Liver (tissue), 9 donors: Measurements from ENCODE around the gene ETV6. TPM values are rescaled to one million over a fixed set of nuclear protein-coding genes. Genes with fewer than 3 reads are reported as not detected.

ENCODE experiments used
- DNase-seq: peaks from one replicate; pipeline ENCODE4 v3.0.0-alpha.2; 2017; ENCODE audit warnings: low spot score
- H3K27ac ChIP-seq, 2 donors: one replicate each; pipeline ENCODE4 v1.7.0; 2013; ENCODE audit warnings: inconsistent platforms in 2 of 2, low read length in 2 of 2, control low read depth in 1 of 2, low read depth in 1 of 2, mild to moderate bottlenecking in 1 of 2
- H3K27me3 ChIP-seq, 4 donors: one replicate each; pipeline versions ENCODE4 v1.6.1 to v1.7.0; 2013; ENCODE audit warnings: low read length in 3 of 4, inconsistent platforms in 1 of 4, mild to moderate bottlenecking in 1 of 4, moderate library complexity in 1 of 4; ENCODE audit not compliant: control insufficient read depth in 4 of 4, insufficient read depth in 4 of 4
- H3K36me3 ChIP-seq, 4 donors: one replicate each; pipeline versions ENCODE4 v1.6.1 to v1.7.0; 2013; ENCODE audit warnings: low read length in 3 of 4, mild to moderate bottlenecking in 3 of 4, low read depth in 1 of 4, moderate library complexity in 1 of 4; ENCODE audit not compliant: control insufficient read depth in 4 of 4, insufficient read depth in 3 of 4
- H3K4me1 ChIP-seq, 4 donors: one replicate each; pipeline versions ENCODE4 v1.6.1 to v1.7.0; 2013; ENCODE audit warnings: low read length in 3 of 4, mild to moderate bottlenecking in 3 of 4, moderate library complexity in 1 of 4; ENCODE audit not compliant: control insufficient read depth in 4 of 4, insufficient read depth in 4 of 4
- H3K4me3 ChIP-seq, 3 donors: one replicate each; pipeline versions ENCODE4 v1.6.1 to v1.7.0; 2013; ENCODE audit warnings: low read length in 3 of 3, control low read depth in 1 of 3, low read depth in 1 of 3, mild to moderate bottlenecking in 1 of 3
- H3K9ac ChIP-seq, 2 donors: one replicate each; pipeline ENCODE4 v1.7.0; 2013; ENCODE audit warnings: low read length in 2 of 2, mild to moderate bottlenecking in 2 of 2, moderate library complexity in 2 of 2, control low read depth in 1 of 2, low read depth in 1 of 2
- H3K9me3 ChIP-seq, 4 donors: one replicate each; pipeline versions ENCODE4 v1.6.1 to v1.7.0; 2013; ENCODE audit warnings: low read length in 3 of 4; ENCODE audit not compliant: control insufficient read depth in 4 of 4
- EGR1 ChIP-seq, 2 donors: IDR thresholded peaks; 2 replicates each; pipeline ENCODE4 v1.6.1; 2016 to 2018; ENCODE audit warnings: antibody characterized with exemption in 2 of 2, low read depth in 2 of 2
- FOXA1 ChIP-seq: IDR thresholded peaks from 2 replicates; pipeline ENCODE4 v1.6.1; 2016; ENCODE audit warnings: antibody characterized with exemption
- FOXA2 ChIP-seq: IDR thresholded peaks from 2 replicates; pipeline ENCODE4 v1.6.1; 2016; ENCODE audit warnings: antibody characterized with exemption
- GABPA ChIP-seq, 2 donors: IDR thresholded peaks in 1 of 2; conservative IDR thresholded peaks in 1 of 2; 2 replicates each; pipeline ENCODE4 v1.6.1; 2016; ENCODE audit warnings: antibody characterized with exemption in 2 of 2, mild to moderate bottlenecking in 1 of 2, moderate library complexity in 1 of 2
- HNF4A ChIP-seq, 2 donors: conservative IDR thresholded peaks; 2 replicates each; pipeline ENCODE4 v1.6.1; 2016; ENCODE audit warnings: antibody characterized with exemption in 2 of 2, mild to moderate bottlenecking in 2 of 2
- JUND ChIP-seq, 2 donors: IDR thresholded peaks; 2 replicates each; pipeline ENCODE4 v1.6.1; 2016; ENCODE audit warnings: antibody characterized with exemption in 2 of 2
- NR2F2 ChIP-seq: IDR thresholded peaks from 2 replicates; pipeline ENCODE4 v1.6.1; 2016; ENCODE audit warnings: antibody characterized with exemption
- RAD21 ChIP-seq, 2 donors: IDR thresholded peaks; 2 replicates each; pipeline ENCODE4 v1.6.1; 2016; ENCODE audit warnings: antibody characterized with exemption in 2 of 2, mild to moderate bottlenecking in 2 of 2
- RXRA ChIP-seq, 2 donors: IDR thresholded peaks; 2 replicates each; pipeline ENCODE4 v1.6.1; 2017 to 2018; ENCODE audit warnings: antibody characterized with exemption in 2 of 2, mild to moderate bottlenecking in 1 of 2
- SP1 ChIP-seq: IDR thresholded peaks from 2 replicates; pipeline ENCODE4 v1.6.1; 2018; ENCODE audit warnings: antibody characterized with exemption, mild to moderate bottlenecking
- TAF1 ChIP-seq: conservative IDR thresholded peaks from 2 replicates; pipeline ENCODE4 v1.6.1; 2016; ENCODE audit warnings: antibody characterized with exemption, mild to moderate bottlenecking
- YY1 ChIP-seq: IDR thresholded peaks from 2 replicates; pipeline ENCODE4 v1.6.1; 2016; ENCODE audit warnings: antibody characterized with exemption, mild to moderate bottlenecking
- WGBS: extraction: QIAGEN DNeasy Blood & Tissue Kit; methylation state at CpG from one replicate; pipeline ENCODE4 v1.1.7; 2013; 5-methylcytosine and 5-hydroxymethylcytosine counted together
- polyA plus RNA-seq, 2 donors: library from polyadenylated mRNA; stranded (reverse) in 1 of 2; unstranded in 1 of 2; fragments of 200-250 nt in 1 of 2; fragments of >200 nt in 1 of 2; fragmentation: Nextera tagmentation in 1 of 2; extraction: Ambion mirVana in 1 of 2; gene quantifications; one replicate each; pipeline versions ENCODE4 v1.2.1 to v1.2.3, GENCODE V29; 2013 to 2015
- total RNA-seq, 2 donors: library from RNA; depleted of rRNA; stranded (reverse); fragments of >200 nt; gene quantifications; one replicate each; pipeline ENCODE4 v1.2.3, GENCODE V29; 2014
- TF ChIP-seq, protein P1 (sequence below): IDR thresholded peaks from 2 replicates; pipeline ENCODE4 v1.6.1; 2016; ENCODE audit warnings: antibody characterized with exemption
- TF ChIP-seq, protein P2 (sequence below): fragments of 150-350 bp; IDR thresholded peaks from 2 replicates; pipeline ENCODE4 v1.5.1; 2017; ENCODE audit warnings: improper control_type of control experiment, low read depth, low read length; ENCODE audit not compliant: missing input control
- TF ChIP-seq, protein P3 (sequence below): IDR thresholded peaks from 2 replicates; pipeline ENCODE4 v1.6.1; 2016; ENCODE audit warnings: antibody characterized with exemption
- TF ChIP-seq, protein P4 (sequence below): IDR thresholded peaks from 2 replicates; pipeline ENCODE4 v1.6.1; 2016; ENCODE audit warnings: antibody characterized with exemption
- donor health status: healthy.
- donor health status: healthy.
- donor health status: healthy.
- donor health status: healthy.
- donor health status: healthy.

The ETV6 gene
- total and polyA plus RNA-seq, 4 donors, result 2.0 to 6.2 (median 3.5) TPM

DNA sequence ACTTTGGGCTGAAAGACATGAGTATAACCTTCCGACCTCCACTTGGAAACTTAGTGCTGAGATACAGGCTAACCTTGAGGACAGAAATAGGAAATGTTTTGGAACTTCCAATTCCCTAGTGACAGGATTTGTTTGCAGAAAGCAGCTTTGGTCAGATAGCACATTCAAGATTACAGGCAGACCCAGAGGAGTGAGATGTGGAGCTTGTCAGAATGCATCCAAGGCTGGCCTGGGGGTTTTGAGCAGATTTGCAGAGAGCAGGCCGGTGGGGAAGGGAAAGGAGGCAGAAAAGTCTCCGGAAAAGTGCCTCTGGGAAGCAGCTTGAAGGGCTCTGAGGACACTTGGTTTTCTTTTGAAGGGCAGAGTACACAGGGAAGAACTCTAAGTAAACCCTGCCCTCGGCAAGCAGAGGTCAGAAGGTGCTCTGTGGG lies 180.3 kb downstream of the ETV6 start:
- no peak for DNase-seq
- Histone ChIP-seq H3K27me3 (no peaks in the 10 kb centered on the region), H3K4me1 (peaks cover 3 to 30% (median 19%) of the 10 kb centered on the region in 4 donors), H3K27ac (no peak overlapping the region), H3K9me3 (no peaks in the 10 kb centered on the region), H3K9ac (no peak overlapping the region), H3K4me3 (no peak overlapping the region), H3K36me3 (peaks cover 0 to 3% (median 2%) of the 10 kb centered on the region in 4 donors)
- TF ChIP-seq SP1 (peak; percentile 31), RAD21 (IDR thresholded peaks at IDR 0.05) (peak in 1 of 2 donors; percentile 54), NR2F2 (peak; percentile 97), RXRA (IDR thresholded peaks at IDR 0.05) (peak in 1 of 2 donors; percentile 26)
- TF ChIP-seq, protein P1, sequence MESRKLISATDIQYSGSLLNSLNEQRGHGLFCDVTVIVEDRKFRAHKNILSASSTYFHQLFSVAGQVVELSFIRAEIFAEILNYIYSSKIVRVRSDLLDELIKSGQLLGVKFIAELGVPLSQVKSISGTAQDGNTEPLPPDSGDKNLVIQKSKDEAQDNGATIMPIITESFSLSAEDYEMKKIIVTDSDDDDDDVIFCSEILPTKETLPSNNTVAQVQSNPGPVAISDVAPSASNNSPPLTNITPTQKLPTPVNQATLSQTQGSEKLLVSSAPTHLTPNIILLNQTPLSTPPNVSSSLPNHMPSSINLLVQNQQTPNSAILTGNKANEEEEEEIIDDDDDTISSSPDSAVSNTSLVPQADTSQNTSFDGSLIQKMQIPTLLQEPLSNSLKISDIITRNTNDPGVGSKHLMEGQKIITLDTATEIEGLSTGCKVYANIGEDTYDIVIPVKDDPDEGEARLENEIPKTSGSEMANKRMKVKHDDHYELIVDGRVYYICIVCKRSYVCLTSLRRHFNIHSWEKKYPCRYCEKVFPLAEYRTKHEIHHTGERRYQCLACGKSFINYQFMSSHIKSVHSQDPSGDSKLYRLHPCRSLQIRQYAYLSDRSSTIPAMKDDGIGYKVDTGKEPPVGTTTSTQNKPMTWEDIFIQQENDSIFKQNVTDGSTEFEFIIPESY, result no peak
- 70% methylated on average over 4 of the region's 4 CpGs for WGBS

DNA sequence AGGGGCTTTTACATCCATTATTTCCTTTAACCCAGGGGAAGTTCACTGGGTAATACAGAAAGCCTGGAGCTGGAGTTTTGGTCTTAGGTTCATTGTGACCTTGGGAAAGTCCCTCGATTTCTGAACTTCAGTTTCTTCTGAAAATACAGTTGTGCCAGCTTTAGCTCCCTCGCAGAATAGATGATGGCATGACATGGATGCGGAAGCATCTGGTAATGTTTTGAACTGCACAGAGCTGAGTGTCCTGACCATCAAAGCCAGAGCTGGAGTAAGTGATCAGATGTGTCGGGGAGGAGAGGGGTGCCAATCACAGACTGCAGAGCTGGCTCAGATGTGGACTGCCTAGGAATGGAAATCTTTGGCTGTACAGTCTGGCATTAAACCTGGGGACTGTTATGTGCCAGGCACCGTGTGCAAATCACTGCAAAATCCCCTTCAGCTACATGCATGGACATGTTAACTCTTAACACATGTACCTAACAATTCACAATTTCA lies 180.9 kb downstream of the ETV6 start:
- no peak for DNase-seq
- H3K9me3 ChIP-seq, result no peaks in the 10 kb centered on the region
- H3K36me3 ChIP-seq, result peaks cover 0 to 3% (median 2%) of the 10 kb centered on the region in 4 donors
- H3K27me3 ChIP-seq, result no peaks in the 10 kb centered on the region
- peaks cover 3 to 31% (median 20%) of the 10 kb centered on the region in 4 donors for H3K4me1 ChIP-seq
- peak overlapping the region; percentile 2 to 6 for H3K27ac ChIP-seq
- H3K4me3 ChIP-seq, result no peak overlapping the region
- TF ChIP-seq GABPA (IDR thresholded peaks at IDR 0.05 in 1 of 2, conservative IDR thresholded peaks at IDR 0.05 in 1 of 2) (no peak), YY1 (no peak), TAF1 (no peak), RXRA (IDR thresholded peaks at IDR 0.05) (no peak), HNF4A (conservative IDR thresholded peaks at IDR 0.05) (no peak), JUND (IDR thresholded peaks at IDR 0.05) (no peak), FOXA2 (no peak), SP1 (no peak), RAD21 (IDR thresholded peaks at IDR 0.05) (no peak), NR2F2 (no peak), EGR1 (IDR thresholded peaks at IDR 0.05; ENCODE audit: low read depth in 2 of 2) (no peak), FOXA1 (no peak)
- TF ChIP-seq, protein P2, sequence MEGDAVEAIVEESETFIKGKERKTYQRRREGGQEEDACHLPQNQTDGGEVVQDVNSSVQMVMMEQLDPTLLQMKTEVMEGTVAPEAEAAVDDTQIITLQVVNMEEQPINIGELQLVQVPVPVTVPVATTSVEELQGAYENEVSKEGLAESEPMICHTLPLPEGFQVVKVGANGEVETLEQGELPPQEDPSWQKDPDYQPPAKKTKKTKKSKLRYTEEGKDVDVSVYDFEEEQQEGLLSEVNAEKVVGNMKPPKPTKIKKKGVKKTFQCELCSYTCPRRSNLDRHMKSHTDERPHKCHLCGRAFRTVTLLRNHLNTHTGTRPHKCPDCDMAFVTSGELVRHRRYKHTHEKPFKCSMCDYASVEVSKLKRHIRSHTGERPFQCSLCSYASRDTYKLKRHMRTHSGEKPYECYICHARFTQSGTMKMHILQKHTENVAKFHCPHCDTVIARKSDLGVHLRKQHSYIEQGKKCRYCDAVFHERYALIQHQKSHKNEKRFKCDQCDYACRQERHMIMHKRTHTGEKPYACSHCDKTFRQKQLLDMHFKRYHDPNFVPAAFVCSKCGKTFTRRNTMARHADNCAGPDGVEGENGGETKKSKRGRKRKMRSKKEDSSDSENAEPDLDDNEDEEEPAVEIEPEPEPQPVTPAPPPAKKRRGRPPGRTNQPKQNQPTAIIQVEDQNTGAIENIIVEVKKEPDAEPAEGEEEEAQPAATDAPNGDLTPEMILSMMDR, result no peak
- TF ChIP-seq, protein P3, sequence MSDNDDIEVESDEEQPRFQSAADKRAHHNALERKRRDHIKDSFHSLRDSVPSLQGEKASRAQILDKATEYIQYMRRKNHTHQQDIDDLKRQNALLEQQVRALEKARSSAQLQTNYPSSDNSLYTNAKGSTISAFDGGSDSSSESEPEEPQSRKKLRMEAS, result no peak
- TF ChIP-seq, protein P1, result no peak
- TF ChIP-seq, protein P4, sequence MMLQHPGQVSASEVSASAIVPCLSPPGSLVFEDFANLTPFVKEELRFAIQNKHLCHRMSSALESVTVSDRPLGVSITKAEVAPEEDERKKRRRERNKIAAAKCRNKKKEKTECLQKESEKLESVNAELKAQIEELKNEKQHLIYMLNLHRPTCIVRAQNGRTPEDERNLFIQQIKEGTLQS, result no peak
- H3K9ac ChIP-seq, result no peak overlapping the region
- 79% methylated on average over 5 of the region's 5 CpGs for WGBS
